ENCODE measurements around the gene CALR3. TPM values are rescaled to one million over a fixed set of nuclear protein-coding genes. Genes with fewer than 3 reads are reported as not detected.
A peak's percentile ranks its signal among the peaks of the same experiment; 100 is the strongest.

The CALR3 gene
- total and polyA plus RNA-seq, 2 of the 8 experiments (the other 6 are each of a cell fraction or from before 2014, with no cell fraction given) = 0.11 to 0.32 TPM

DNA sequence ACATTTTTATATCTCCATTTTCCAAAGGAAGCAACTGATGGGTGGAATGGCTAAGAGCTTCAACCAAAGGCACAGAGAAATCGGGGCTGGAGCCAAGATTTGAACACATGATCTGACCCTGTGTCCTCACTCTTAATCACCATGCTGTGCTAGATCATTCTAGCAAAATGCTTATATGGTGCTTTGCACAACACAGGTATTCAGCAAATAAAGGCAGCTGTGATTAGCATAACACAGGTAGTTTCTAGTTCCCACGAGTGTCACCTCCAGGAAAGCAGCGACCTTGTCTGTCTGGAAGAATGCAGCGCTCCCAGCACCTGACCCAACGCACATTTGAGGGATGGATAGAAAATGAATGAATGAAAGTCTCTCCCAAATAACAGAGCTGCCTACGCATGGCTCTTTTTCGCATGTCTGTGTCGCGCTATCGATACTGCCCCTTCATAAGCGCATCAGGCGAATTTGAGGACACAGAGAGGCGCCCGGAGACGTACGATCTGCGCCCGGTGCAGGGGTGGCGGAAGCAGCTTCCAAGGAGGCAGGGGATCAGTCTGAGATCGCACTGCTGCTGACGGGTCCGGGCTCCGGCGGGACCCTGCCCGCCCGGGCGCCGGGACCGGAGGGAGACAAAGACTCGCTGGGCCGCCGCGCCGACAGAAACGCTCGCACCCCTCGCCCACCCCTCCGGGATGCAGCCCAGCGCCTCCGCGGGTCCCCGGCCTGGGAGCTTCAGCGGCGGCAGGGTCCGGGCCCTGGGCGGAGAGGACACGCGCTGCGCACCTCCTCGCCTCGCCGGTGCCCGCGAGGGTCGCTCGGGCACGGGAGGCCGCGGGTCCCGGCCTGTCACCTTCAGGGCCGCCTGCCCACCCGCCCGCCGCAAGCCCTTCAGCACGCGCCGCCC lies 24.8 kb downstream of the CALR3 start (continued):
- TF ChIP-seq, protein P1, sequence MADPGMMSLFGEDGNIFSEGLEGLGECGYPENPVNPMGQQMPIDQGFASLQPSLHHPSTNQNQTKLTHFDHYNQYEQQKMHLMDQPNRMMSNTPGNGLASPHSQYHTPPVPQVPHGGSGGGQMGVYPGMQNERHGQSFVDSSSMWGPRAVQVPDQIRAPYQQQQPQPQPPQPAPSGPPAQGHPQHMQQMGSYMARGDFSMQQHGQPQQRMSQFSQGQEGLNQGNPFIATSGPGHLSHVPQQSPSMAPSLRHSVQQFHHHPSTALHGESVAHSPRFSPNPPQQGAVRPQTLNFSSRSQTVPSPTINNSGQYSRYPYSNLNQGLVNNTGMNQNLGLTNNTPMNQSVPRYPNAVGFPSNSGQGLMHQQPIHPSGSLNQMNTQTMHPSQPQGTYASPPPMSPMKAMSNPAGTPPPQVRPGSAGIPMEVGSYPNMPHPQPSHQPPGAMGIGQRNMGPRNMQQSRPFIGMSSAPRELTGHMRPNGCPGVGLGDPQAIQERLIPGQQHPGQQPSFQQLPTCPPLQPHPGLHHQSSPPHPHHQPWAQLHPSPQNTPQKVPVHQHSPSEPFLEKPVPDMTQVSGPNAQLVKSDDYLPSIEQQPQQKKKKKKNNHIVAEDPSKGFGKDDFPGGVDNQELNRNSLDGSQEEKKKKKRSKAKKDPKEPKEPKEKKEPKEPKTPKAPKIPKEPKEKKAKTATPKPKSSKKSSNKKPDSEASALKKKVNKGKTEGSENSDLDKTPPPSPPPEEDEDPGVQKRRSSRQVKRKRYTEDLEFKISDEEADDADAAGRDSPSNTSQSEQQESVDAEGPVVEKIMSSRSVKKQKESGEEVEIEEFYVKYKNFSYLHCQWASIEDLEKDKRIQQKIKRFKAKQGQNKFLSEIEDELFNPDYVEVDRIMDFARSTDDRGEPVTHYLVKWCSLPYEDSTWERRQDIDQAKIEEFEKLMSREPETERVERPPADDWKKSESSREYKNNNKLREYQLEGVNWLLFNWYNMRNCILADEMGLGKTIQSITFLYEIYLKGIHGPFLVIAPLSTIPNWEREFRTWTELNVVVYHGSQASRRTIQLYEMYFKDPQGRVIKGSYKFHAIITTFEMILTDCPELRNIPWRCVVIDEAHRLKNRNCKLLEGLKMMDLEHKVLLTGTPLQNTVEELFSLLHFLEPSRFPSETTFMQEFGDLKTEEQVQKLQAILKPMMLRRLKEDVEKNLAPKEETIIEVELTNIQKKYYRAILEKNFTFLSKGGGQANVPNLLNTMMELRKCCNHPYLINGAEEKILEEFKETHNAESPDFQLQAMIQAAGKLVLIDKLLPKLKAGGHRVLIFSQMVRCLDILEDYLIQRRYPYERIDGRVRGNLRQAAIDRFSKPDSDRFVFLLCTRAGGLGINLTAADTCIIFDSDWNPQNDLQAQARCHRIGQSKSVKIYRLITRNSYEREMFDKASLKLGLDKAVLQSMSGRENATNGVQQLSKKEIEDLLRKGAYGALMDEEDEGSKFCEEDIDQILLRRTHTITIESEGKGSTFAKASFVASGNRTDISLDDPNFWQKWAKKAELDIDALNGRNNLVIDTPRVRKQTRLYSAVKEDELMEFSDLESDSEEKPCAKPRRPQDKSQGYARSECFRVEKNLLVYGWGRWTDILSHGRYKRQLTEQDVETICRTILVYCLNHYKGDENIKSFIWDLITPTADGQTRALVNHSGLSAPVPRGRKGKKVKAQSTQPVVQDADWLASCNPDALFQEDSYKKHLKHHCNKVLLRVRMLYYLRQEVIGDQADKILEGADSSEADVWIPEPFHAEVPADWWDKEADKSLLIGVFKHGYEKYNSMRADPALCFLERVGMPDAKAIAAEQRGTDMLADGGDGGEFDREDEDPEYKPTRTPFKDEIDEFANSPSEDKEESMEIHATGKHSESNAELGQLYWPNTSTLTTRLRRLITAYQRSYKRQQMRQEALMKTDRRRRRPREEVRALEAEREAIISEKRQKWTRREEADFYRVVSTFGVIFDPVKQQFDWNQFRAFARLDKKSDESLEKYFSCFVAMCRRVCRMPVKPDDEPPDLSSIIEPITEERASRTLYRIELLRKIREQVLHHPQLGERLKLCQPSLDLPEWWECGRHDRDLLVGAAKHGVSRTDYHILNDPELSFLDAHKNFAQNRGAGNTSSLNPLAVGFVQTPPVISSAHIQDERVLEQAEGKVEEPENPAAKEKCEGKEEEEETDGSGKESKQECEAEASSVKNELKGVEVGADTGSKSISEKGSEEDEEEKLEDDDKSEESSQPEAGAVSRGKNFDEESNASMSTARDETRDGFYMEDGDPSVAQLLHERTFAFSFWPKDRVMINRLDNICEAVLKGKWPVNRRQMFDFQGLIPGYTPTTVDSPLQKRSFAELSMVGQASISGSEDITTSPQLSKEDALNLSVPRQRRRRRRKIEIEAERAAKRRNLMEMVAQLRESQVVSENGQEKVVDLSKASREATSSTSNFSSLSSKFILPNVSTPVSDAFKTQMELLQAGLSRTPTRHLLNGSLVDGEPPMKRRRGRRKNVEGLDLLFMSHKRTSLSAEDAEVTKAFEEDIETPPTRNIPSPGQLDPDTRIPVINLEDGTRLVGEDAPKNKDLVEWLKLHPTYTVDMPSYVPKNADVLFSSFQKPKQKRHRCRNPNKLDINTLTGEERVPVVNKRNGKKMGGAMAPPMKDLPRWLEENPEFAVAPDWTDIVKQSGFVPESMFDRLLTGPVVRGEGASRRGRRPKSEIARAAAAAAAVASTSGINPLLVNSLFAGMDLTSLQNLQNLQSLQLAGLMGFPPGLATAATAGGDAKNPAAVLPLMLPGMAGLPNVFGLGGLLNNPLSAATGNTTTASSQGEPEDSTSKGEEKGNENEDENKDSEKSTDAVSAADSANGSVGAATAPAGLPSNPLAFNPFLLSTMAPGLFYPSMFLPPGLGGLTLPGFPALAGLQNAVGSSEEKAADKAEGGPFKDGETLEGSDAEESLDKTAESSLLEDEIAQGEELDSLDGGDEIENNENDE (IDR thresholded peaks at IDR 0.05; ENCODE audit: insufficient replicate concordance, low read length) = no peak
- TF ChIP-seq SAP30 (IDR thresholded peaks at IDR 0.05; ENCODE audit: insufficient read depth, insufficient replicate concordance, low read length) (peak; percentile 34), FOSL1 (IDR thresholded peaks at IDR 0.05; ENCODE audit: insufficient read depth, low read depth, low read length) (no peak), NANOG (IDR thresholded peaks at IDR 0.05; ENCODE audit: insufficient read depth, low read depth, low read length, poor library complexity, severe bottlenecking) (no peak), ASH2L (IDR thresholded peaks at IDR 0.05; ENCODE audit: low read length) (peak; percentile 19)

All from H1 (cell line).